GM12874 (cell line): Measurements from ENCODE around the gene COL8A2.

Experiments used
- TF ChIP-seq, protein P1 (sequence below): IDR thresholded peaks from 2 replicates; pipeline ENCODE4 v1.5.1; 2011; ENCODE audit warnings: low read depth, mild to moderate bottlenecking, control low read depth, low read length, moderate library complexity; ENCODE audit not compliant: insufficient read depth

Gene COL8A2

DNA sequence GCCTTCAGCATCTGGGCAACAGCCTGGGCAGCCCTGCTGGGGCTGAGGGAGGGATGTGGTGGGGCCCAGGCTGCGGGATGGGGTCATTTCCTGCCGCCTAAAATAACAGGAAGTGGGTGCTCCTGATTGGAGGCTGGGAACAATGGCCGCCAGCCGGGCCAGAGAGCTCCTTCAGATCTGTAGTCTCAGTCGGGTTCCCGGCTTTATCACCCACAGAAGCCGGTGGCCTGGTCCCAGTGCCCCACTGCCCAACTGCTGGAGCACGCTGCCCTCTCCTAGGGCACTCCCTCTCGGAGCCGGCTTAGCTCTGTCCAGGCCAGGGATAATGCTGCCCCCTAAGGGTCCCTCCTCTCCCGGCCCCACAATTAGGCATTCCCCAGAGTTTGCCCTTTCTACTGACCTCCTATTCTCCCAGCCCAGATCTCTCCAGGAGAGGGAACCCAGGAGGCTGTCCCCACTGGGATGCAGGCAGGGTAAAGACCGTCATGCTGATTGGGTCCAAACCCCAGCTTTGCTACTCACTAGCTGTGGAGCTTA is 36.0 kb upstream of the COL8A2 start:
- TF ChIP-seq, protein P1, sequence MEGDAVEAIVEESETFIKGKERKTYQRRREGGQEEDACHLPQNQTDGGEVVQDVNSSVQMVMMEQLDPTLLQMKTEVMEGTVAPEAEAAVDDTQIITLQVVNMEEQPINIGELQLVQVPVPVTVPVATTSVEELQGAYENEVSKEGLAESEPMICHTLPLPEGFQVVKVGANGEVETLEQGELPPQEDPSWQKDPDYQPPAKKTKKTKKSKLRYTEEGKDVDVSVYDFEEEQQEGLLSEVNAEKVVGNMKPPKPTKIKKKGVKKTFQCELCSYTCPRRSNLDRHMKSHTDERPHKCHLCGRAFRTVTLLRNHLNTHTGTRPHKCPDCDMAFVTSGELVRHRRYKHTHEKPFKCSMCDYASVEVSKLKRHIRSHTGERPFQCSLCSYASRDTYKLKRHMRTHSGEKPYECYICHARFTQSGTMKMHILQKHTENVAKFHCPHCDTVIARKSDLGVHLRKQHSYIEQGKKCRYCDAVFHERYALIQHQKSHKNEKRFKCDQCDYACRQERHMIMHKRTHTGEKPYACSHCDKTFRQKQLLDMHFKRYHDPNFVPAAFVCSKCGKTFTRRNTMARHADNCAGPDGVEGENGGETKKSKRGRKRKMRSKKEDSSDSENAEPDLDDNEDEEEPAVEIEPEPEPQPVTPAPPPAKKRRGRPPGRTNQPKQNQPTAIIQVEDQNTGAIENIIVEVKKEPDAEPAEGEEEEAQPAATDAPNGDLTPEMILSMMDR: peak; percentile 31; the same call in 1 of the 2 replicates

DNA sequence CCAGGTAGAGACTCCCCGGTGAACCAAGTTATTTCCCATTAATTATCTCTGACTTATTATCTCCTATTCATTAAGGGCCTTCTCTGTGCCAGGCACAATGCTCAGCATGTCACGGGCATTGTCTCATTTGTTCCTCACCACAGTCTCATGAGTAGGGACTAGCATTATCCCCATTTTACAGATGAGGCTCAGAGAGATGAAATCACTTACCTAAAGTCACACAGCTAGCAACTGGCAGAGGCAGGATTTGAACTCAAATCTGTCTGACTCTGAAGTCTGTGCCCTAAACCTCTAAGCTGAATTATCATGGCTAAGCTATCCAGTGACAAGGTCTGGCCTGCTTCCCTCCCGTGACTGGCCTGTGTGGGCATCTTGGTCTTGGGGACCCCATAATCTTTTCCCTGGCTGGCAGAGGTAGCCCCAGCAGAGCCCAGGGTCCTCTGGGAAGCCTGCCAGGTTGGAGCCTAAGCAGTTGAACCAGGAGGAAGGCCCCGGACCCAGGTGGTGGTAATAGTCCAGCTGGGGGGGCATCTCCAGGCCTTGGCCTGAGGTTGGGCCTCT is 35.4 kb upstream of the COL8A2 start:
- TF ChIP-seq, protein P1: no peak

DNA sequence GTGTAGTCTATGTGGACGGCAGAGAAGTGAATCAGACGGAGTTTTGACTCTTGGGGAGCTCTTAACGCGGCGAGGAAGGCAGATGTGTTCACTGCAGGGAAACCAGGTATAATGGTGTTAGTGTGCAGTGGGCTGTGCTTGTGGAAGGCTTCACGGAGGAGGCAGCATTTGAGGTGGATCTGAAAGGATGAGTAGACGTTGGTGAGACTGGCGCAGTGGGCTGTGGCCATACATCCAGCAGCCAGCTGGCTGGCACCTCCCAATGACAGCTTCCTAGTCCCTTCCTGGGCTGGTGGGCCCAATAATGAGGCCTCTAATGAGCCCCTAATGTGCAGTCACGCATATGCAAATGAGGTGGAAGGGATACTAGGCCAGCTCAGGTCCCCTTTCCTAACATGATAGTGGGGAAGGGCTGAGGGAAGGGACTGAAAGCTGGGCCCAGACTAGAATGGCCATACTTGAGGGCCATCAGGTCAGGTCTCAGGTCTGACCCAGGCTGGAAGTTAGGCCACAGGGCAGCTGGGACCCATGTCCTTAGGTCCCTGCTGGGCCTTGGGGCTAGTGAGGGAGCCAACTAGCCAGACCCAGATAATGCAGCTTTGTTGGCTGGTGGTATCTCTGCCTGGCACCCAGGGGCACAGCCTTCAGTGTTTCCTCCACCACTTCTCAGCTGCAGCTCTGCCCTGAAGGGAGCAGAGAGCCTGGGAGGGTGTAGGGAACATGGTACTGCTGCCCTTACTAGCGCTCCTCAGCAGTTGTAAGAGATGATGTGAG is 34.8 kb upstream of the COL8A2 start:
- TF ChIP-seq, protein P1: no peak

DNA sequence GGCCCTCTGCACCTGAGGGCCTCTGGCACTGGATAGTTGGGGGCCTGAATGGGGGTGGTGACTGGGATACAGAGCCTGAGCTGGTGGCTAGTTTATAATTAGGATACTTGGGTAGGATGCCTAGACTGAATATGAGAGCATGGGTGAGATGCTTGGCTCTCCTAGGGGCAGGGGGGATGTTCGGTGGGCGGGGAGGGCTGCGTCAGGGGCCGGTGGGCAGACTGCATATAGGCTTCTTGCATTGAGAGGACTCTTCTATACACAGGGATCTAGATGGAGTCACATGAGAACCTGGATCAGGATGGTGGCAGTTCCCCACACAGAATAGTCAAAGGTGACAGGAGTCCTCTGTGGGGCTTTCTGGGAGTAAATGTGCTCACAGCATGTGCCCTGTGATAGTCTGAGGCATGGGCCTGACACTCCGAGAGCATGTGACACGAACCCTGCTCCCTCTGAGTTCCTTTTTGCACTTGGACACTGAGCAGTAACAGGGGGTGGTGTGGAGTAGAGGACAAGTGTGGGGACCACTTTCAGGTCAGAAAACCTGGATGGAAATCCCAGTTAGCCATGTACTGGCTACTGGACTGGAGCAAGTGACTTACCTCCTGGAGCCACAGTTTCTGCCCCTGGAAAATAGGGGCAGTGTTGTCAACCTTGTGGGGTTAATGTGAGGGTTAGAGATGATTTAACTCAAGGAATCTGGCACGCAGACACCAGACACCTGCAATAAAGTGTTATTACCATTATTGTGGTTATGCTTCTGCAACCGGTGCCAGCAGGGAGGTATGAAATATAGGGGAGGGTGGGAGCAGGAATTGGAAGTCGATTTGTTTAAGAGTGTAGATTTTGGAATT is 33.2 kb upstream of the COL8A2 start:
- TF ChIP-seq, protein P1: no peak

DNA sequence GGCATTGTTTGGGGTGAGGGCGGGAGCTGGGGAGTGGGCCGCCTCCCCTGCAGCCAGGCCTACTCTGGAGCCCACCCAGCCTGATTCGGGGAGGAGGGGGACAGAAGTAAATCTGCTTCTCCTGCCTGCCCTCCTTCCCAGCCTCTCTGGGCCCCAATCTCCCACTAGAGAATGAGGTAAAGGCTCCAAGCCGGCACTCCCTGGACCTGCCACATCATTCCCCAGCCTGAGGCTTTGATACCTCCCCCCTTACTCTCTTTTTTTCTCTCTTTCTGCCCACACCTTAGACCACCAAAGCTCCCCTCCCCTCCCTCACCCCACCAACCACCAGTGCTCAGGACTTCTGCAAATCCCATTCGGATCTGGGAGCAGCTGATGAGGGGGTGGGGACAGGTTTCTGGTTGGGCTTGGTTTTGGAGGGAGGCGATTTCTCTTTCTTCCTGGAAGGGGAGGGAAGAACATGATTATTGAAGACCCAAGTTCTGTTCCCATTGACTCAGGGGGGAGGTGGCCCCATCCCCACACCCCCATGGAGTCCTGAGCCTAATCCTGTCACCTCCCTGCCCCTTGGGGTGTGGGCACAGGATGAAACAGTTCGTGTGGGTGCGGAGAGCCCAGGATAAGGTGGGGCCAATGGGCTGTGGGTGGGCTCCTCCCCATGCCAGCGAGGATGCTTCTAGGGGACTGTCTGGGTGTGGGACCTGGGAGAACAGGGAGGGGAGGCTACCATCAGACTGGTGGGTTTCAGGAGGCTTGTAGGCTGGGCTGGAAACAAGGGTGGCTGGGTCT is 32.3 kb upstream of the COL8A2 start:
- TF ChIP-seq, protein P1: no peak

DNA sequence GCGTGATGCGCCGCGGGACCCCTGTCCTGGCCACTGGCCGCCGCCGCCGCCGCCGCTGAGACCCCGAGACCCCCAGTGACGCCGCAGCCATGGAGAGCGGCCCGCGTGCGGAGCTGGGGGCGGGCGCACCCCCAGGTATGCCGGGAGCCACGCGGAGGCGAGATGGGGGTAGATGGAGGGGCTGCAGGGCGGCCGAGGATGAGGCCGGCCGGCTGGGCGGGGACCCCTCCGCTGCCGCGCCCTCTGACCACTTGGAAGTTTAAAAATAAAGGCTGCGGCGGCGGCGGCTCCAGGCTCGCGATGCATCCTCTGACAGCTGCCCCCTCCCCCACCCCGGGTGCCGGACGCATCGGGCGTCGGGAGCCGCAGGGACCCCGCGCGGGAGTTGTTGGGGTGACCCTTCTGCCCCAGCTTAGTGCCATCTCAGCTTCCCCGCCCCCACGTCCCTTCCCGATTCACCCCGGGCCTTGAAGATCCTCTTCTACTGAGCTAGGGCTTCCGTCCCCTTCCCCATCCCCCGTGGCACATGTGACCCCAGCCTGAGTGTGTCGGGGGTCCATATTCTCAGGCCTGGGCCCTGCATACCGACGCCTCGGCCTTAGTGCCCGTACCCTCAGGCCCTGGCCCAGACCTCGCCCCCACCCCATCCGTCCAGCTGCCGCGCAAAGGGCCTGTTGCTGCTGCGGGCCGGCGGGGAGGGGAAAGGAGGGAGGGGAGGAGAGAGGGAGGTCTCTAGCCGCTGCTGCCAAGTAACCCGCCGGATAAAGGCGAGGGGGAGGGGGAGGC is 31.5 kb upstream of the COL8A2 start:
- TF ChIP-seq, protein P1: no peak
